Fibroblast of the conjunctiva (primary cell): ENCODE measurements around the gene WARS2.

Source experiments
- DNase-seq: peaks from one replicate; pipeline ENCODE4 v3.0.0-alpha.2; 2010; ENCODE audit warnings: low read depth

The WARS2 gene

DNA sequence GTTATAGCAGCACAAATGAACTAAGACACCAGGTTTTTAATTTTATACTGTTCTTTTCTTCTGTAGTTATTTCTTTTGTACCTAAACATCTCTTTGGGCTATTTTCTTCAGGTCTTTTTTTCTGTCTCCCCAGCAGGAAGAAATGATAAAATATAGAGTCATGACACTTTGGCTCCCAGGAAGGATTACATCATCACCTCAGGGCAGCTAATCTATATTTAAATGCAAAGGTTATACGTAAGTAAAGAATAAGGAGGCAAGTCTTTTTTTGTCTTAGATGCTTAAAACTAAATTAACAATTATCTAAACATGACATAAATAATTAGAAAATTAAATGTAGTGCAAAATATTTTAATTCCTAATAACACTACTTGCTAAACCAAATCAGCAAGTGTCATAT lies 57.0 kb downstream of the WARS2 start:
- no peak for DNase-seq

DNA sequence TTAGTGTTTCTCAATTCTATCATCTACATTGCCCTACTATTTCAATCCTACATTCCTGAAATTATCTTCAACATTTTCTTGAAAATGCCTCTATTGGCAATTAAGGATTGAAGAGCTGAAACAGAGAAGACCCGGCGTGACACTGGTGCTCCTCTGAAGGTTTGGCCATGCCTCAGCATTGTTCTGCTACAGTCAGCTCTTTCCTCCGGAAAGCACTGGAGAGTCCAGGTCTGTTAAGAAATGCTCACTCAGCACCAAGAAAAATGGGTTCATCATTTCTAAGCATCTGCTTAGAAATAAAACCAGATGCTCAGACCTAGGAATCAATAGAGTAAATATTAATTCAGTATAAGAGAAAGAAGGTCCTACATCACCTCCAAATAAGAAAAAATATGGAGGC lies 58.8 kb downstream of the WARS2 start:
- DNase-seq = no peak

DNA sequence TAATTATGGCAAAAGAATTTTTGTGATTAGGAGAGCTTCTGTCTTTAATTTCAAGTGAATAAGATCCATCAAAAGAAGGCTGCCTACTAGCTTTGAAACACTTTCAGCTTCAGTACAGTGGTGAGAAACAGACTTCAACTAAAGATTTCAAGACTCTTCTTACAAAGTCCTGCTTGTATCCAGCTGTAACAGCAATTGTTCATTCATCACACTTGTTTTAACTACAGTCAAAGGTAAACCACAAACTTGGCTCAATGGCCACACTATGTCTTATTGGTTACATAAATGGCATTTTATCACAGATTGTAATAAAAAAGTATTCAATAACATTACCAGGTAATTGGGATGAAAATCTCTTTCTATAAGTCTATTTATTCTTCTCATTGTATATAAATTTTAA lies 59.2 kb downstream of the WARS2 start:
- no peak for DNase-seq

DNA sequence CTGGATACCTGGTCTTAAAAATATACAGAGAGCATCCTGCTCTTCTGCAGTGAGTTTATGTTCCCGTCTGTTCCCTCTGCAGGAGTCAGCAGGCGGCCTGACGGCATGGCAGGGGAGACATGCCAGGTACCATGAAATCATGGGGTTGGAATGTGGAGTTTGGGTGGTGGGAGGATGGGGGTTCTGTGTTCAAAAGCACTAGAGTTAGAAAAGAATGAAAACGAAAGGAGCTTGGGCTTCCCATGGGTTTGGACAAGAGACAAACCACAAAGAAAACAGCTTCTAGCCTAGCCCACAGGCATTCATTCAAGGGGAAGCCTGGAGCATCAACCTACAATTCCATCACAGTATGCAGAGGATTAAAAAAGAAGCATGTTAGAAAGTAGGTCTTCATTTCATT lies 59.9 kb downstream of the WARS2 start:
- DNase-seq = peak; percentile 82

DNA sequence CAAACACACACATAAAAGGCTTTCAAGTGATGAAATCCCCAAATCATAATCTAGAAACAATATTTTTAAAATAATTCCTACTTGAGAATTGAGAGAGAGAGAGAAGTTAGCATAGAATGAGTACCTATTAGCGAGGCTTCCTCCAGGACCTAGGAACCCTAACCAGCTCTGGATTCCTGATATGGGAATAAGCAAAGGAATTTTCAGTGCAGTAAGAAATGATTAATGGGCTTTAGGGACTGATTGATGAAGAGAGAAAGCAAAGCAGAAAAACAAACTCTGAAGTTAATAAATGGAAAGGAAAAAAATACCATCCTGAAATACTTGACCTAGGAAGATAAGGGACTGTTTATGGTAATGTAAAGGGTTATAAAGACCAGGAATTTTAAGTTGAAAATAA lies 60.6 kb downstream of the WARS2 start:
- DNase-seq = no peak

DNA sequence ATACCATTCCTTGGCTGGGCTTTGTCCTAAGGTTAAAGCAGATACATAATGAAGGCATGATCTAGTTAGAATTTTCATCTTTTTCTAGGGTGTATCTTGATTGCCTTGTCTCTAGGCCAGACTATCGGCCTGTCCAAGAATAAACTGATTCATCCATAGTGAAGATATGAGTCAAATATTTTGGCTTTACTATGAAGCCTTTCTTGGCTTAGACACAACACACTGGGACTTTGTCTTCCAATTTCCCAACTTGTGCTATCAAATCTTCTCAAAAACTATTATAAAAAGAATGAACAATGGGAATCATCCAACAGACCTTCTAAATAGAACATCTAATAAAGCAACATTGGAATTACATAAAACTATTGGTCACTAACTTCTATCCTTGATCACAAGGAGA lies 64.8 kb downstream of the WARS2 start:
- peak; percentile 63 for DNase-seq

DNA sequence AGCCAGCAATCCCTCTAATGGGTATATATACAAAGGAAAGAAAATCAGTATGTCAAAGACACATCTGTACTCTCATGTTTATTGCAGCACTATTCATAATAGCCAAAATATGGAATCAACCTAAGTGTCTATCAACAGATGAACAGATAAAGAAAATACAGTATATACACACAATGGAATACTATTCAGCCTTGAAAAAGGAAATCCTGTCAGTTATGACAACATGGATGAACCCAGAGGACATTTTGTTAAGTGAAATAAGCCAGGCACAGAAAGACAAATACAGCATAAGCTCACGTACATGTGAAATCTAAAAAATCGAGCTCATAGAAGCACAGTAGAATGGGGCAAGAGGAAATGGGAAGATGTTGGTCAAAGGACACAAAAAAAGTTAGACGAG lies 69.1 kb downstream of the WARS2 start:
- no peak for DNase-seq

DNA sequence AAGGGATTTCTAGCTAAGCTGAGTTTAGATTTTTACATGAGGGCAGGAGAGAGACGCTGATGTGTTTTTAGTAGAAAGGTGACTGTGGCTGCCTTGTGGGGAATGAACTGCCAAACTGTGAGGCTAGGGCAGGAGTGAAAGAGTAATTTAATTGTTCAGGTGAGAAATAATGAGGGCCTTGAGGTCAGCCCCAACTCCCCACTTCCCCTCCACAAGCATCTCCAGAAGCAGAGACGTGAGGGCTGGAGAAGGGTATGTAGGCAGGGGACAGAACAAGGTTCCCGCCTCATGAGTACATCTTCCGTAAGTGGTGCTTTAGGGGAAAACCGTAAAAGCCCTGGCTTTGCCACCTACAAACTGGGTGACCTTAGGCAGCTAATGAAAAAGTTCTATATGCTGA lies 70.8 kb downstream of the WARS2 start:
- no peak for DNase-seq

DNA sequence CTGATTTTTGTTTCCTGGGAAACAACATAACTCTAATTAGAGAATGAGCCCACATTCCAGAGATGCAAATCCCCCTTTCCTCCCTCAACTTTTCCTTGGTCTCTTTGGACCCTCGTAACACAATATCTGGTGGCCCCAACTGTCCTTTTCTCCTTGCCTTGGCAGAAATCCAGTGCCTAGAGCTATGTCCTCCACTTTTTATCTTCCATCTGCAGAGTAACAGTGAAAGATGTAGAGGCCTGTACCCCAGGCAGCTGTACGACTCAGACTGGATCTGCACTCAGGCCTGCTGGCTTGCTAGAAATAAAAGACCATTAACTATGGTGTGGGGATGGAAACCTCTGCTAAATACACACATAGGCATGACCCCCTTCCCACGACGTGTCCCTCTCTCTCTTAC lies 72.0 kb downstream of the WARS2 start:
- no peak for DNase-seq

DNA sequence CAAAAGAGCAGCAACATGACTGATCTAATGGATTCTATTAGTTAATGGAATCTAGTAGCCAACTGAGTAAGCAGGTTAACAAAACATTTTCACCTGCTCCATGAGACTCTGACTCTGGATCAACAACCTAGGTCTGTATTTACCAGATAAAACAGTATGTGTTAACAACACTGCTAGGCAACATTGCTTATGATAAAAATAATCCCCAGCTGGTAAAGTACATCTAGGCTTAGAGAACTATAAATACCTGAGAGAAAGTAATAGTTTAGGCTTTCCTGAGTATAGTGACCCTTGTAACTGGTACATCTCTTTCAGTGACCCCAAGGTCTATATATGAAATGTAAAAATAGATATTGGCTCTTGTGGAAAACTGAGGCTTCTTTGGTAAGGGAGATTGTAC lies 78.8 kb downstream of the WARS2 start:
- DNase-seq = no peak

DNA sequence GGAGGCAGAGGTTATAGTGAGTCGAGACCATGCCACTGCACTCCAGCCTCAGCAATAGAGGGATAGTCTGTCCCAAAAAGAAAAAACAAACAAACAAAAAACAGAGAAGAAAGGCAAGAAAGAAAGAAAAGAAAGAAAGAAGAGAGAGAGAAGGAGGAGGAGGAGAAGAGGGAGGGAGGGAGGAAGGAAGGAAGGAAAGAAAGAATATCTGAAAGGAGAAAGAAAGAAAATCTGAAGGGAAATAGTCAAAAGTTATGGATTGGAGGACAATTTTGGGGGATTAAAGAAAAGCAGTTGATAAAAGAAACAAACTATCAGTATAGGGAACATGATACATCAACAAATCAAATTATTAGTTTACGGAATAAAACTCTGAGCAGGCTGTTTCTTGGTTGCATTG lies 84.9 kb downstream of the WARS2 start:
- no peak for DNase-seq

DNA sequence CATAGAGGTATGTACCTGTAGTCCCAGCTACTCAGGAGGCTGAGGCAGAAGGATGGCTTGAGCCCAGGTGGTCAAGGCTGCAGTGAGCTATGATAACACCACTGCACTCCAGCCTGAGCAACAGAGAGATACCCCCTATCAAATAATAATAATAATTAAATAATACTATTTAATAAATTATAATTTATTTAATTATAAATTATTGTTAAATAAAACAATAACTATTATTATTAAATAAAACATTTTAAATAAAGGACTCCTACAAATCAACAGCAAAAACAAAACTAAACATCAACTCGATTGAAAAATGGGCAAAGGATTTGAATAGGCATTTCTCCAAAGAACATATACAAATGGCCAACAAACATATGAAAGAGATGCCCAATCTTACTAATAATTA lies 86.5 kb downstream of the WARS2 start:
- DNase-seq = no peak

DNA sequence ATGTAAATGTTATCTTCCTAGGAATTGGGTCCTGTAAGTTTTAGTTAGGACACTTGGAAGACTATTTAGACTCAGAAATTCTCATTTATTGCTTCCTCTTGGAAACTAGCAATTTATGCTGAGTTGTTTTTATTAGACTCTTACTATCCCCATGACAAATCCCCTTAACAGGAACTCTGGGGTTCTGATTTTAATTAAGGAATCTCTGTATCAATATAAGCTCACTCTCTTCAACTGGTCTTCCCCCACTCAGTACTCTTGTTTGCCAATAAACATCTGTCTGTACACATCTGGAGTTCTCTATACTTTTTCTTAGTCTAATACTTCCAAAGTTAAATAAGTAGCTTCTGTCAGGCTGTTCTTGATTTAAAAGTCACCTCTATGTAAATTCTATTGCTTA lies 88.2 kb downstream of the WARS2 start:
- no peak for DNase-seq

DNA sequence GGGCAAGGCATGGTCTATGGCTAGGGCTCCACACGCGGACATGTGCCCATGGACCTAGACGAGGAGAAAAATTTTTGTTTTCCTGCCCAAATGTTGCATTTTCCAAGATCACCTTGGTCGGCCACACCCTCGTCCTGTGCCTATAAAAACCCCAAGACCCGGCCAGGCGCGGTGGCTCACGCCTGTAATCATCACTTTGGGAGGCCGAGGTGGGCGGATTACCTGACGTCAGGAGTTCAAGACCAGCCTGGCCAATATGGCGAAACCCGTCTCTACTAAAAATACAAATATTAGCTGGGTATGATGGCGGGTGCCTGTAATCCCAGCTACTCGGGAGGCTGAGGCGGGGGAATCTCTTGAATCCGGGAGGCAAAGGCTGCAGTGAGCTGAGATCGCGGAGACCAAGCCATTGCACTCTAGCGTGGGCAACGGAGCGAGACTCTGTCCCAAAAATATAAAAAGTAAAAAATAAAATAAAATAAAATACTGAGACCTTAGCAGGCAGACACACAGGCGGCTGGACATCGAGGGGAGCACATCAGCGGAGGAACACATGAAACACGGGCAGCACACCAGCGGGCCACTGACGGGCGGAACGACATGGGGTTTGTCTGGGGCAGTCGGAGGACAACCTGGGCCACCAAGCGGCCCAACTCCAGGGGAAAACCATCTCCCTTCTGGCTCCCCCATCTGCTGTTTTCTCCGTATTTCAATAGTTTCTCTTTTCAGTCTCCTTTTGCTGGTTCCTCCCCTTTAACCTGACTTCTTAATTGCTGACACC lies 91.6 kb downstream of the WARS2 start:
- DNase-seq = no peak

DNA sequence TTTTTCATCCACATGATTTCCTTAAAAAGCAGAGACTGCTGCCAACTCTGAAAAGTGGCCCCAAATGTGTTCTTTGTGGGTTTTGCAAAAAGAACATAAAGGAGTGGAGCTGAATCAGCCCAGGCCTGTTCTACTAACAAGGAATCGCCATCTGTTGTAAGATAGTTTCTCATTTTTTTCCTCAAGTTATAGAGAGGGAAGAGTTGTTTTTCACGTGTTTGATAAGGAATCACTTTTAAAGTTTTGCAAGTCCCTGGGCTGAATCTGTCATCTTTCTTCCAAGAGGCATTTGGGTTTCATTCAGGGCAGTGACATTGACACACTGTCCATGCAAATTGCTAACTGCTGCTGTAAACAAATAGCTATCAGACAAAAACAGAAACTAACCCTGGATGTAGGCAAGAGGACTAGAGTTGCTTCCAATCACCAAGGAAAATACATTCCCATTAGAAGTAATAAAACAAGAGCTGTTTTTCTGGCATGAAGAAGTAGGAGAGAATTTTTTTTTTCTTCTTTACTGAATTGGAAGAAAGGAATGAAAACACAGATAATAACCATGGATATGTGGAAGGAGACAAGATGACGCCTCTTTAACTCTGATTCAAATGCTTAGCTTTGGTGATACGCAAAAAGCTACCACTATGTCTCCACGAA lies 93.5 kb downstream of the WARS2 start:
- peak; percentile 44 for DNase-seq

DNA sequence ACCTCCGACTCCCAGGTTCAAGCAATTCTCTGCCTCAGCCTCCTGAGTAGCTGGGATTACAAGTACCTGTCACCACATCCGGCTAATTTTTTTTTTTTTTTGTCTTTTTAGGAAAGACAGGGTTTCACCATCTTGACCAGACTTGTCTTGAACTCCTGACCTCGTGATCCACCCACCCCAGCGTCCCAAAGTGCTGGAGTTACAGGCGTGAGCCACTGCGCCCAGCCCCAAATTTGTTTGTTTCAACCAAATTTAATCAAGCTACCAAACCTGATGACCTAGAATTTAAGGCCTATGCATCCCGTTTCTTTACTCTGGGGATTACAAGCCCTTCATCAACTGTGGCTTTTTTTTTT lies 94.0 kb downstream of the WARS2 start:
- no peak for DNase-seq

DNA sequence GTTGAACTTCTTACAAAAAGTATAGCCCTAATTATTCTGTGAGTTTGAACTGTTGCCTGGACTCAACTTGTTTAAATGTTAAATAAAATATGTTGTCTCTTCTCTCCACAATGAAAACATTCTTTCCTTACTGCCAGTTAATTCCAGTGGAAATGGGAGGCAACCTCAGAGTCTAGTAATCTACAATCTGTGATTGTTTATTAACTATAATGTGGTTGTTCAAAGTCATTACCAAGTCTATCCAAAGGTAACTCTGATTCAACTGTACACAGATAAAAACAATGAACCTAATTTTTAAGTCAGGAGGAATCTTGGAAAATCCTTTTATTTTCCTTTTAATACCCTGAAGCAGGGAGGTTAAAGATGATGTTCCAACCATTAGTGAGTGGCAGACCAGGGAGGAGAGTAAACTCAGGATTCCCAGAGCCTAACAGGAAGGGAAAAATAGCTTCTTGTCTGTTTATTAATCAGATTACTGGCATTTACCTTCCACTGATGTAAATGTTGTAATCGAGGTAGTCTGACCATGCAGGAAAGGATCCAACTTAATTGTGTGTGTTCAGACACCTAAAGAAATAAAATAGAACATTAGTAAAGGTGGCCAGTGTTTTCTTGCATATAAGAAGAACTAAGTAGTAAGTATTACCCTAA lies 95.2 kb downstream of the WARS2 start:
- DNase-seq = no peak

DNA sequence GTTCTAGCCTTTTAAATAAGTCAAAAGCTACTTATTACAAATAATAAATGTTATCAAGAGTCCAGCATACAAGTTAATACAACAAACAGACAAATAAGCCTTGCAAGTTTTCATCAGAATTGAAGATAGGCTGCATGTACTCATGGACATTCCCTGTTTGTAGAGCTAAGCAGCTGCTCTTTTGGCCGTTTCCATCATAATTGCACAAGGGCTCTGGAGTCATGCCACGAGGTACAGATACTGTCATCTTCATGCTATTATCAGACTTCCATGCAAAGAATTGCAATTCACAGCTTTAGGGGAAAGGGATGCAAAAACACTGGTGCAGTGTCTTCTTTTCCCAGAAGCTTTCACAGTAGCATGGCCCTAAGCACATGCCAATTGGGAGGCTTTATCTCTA lies 99.5 kb downstream of the WARS2 start:
- peak; percentile 48 for DNase-seq

DNA sequence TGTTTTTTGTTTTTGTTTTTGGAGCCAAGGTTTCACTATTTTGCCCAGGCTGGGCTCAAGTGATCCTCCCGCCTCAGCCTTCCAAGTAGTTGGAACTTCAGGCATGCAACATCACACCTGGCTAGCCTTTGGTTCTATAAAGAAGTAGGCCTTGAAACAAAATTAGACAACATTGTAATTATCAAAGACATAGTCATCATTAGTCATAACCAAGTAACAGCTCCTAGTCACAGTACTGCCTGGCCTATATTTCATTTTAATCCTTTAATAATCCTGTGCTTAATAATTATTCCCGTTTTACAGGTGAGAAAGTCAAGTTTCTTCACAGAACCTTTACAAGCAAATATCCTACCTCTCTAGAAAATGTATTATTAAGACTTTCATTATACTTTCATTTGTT lies 100.0 kb downstream of the WARS2 start:
- DNase-seq = no peak

DNA sequence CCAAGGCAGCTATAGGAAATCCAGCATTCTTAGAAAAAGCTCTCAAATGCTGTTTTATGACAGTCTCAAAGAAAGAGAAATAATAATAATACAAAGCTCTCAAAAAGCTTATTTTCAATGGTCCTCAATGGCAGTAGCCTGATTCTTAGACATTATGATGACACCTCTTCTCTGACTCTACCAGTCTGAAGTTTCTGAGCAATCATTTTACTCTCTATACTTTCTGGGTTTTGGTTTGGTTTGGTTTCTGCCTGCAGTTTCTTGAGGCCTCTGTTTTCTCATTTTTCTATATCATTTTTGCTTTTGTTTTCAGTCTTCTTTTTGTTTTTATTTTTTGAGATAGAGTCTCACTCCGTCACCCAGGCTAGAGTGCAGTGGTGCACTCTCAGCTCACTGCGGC lies 102.1 kb downstream of the WARS2 start:
- no peak for DNase-seq

DNA sequence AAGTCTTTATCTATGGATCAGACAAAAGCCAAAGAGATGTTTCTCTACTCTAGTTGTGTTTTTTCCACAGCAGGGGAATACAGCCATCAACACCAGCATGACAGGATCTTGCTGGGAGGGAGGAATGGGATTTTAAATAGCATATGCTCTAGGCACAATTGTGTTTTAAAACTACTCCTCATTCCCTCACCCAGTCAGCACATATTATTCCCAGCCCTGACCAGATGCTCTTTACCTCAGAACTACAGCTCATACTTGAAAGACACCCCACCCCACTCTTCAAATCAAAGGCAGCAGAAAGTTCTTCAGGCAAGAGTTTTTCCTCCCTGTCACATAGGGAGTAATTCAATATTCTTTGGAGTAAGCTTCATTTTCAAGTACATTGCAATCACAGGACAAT lies 106.1 kb downstream of the WARS2 start:
- no peak for DNase-seq

DNA sequence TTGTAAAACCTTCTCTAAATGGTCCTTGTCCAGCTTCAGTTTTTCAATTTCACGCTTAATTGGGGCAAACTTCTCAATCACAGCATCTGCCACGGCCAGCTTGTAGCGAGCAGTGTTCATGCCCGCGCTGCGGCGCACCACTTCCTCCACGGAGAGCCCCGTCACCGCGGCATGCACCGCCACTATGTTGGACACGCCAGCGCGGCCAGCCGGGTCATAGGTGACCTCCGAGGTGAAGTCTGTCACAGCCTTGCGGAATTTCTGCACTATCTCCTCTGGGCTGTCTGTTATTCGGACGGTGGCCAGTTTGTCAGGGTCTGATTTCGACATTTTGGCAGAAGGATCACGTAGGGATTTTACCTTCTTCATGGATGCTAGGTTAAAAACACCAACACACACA lies 107.5 kb downstream of the WARS2 start:
- DNase-seq = no peak

DNA sequence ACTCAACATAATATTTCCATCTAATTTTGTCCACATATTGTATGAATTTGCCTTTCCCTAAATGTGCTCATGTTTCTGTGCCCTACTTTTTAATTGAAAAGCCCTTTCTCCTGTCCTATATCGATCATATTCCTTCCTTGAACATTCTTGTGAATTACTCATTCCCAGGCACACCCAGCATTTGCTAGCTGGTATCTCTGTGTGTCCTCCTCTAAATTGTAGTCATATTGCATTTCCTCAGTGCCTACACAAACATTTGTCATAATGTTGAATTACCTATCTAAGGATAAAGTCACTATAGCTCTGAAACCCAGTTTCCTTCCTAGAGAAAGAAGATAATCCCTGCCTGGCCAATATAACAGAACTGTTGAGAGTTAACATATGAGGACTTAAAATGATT lies 112.7 kb downstream of the WARS2 start:
- DNase-seq = no peak

DNA sequence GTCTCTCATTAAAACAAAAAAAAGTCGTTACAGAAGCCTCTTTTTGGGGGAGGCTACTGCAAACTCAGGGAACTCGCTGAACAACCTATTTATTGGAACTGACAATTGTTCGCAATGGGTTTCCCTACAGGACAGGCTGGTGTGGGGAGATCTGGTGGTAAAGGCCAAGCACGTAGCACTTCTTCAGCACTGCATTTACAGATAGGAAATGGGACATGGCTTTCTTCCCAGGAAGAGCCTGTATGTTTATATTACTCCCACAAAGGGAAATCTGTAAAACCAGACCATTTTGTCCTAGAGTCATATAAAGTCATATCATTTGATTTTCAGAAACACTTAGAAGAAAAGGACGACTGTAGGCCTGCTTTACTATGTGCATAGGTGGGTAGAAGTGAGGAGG lies 113.5 kb downstream of the WARS2 start:
- no peak for DNase-seq
